Activated CD8-positive, alpha-beta memory T cell treated with anti-CD3 and anti-CD28 coated beads, Interleukin-2, amount 50 U/mL, for 1 hour (primary cell): ENCODE measurements around the gene F11.
"Not testable (repeated sequence)": the region's sequence is repeated elsewhere in the genome, so short reads cannot be mapped to it uniquely, and the experiment has no call there.

ENCODE experiments used
- DNase-seq: peaks from one replicate; pipeline ENCODE4 v3.0.0-alpha.2; 2020; ENCODE audit errors: extremely low read depth

Gene F11

GRCh38 chr4:186298031-186298647, 32.1 kb downstream of the F11 start:
- DNase-seq = no peak

GRCh38 chr4:186299291-186299690, 33.3 kb downstream of the F11 start:
- no peak for DNase-seq

GRCh38 chr4:186300659-186301390, 34.8 kb downstream of the F11 start:
- no peak for DNase-seq

- no peak for DNase-seq
Measured at GRCh38 chr4:186304216-186304615, 38.2 kb downstream of the F11 start.

GRCh38 chr4:186304866-186305505, 39.0 kb downstream of the F11 start:
- DNase-seq = no peak

- no peak for DNase-seq
Measured at GRCh38 chr4:186307497-186307896, 41.5 kb downstream of the F11 start.

- DNase-seq = no peak
Measured at GRCh38 chr4:186307916-186308315, 41.9 kb downstream of the F11 start.

GRCh38 chr4:186318481-186318880, 52.5 kb downstream of the F11 start:
- no peak for DNase-seq

GRCh38 chr4:186324660-186325059, 58.7 kb downstream of the F11 start:
- DNase-seq = not testable (repeated sequence)

- no peak for DNase-seq
Measured at GRCh38 chr4:186326391-186326790, 60.4 kb downstream of the F11 start.

- no peak for DNase-seq
Measured at GRCh38 chr4:186329372-186329771, 63.4 kb downstream of the F11 start.

GRCh38 chr4:186330368-186330767, 64.4 kb downstream of the F11 start:
- no peak for DNase-seq

- no peak for DNase-seq
Measured at GRCh38 chr4:186335793-186336192, 69.8 kb downstream of the F11 start.
